OCI-LY1 (cell line): ENCODE results near the gene RASL11A.
"Not testable (repeated sequence)": the region's sequence is repeated elsewhere in the genome, so short reads cannot be mapped to it uniquely, and the experiment has no call there.

Source experiments
- H2AFZ ChIP-seq: fragments of 200-600 bp; sonication (generic), shearing (Covaris generic); 2 replicates; pipeline ENCODE4 v1.6.0; 2014; ENCODE audit warnings: antibody characterized with exemption, mild to moderate bottlenecking, low read length
- H3F3A ChIP-seq: fragments of 200-600 bp; sonication (generic), shearing (Covaris generic); 2 replicates; pipeline ENCODE4 v1.6.0; 2014; ENCODE audit warnings: mild to moderate bottlenecking, antibody characterized with exemption, low read length, moderate library complexity; ENCODE audit not compliant: insufficient read depth
- H3K27ac ChIP-seq: fragments of 200-600 bp; sonication (generic); 2 replicates; pipeline ENCODE4 v1.5.1; 2014; ENCODE audit warnings: low read length, mixed run types, mild to moderate bottlenecking, low read depth; ENCODE audit not compliant: poor library complexity, severe bottlenecking
- H3K27me3 ChIP-seq: fragments of 200-600 bp; sonication (generic); 2 replicates; pipeline ENCODE4 v1.6.0; 2014; ENCODE audit warnings: antibody characterized with exemption, mild to moderate bottlenecking, low read length, moderate library complexity; ENCODE audit not compliant: insufficient read depth
- H3K36me3 ChIP-seq: fragments of 200-600 bp; sonication (generic); 2 replicates; pipeline ENCODE4 v1.6.1; 2014; ENCODE audit warnings: mild to moderate bottlenecking, antibody characterized with exemption, low read length, moderate library complexity, mixed read lengths; ENCODE audit not compliant: insufficient read depth
- H3K4me1 ChIP-seq: fragments of 200-600 bp; sonication (generic); 2 replicates; pipeline ENCODE4 v1.5.1; 2014; ENCODE audit warnings: mild to moderate bottlenecking, low read length, moderate library complexity; ENCODE audit not compliant: insufficient read depth, severe bottlenecking
- H3K4me2 ChIP-seq: fragments of 200-600 bp; sonication (generic), shearing (Covaris generic); 2 replicates; pipeline ENCODE4 v1.6.1; 2014; ENCODE audit warnings: low read length
- H3K4me3 ChIP-seq: fragments of 200-600 bp; sonication (generic); 2 replicates; pipeline ENCODE4 v1.5.1; 2014; ENCODE audit warnings: low read length, low read depth, mild to moderate bottlenecking, mixed read lengths; ENCODE audit not compliant: poor library complexity, severe bottlenecking
- H3K79me2 ChIP-seq: fragments of 200-600 bp; shearing (Covaris generic); 2 replicates; pipeline ENCODE4 v1.6.1; 2016; ENCODE audit warnings: mixed run types, low read length, mixed read lengths; ENCODE audit not compliant: insufficient read depth
- H3K9ac ChIP-seq: fragments of 200-600 bp; sonication (generic), shearing (Covaris generic); 2 replicates; pipeline ENCODE4 v1.6.1; 2014; ENCODE audit warnings: mild to moderate bottlenecking, low read length, mixed read lengths
- H3K9me2 ChIP-seq: fragments of 200-600 bp; sonication (generic), shearing (Covaris generic); 2 replicates; pipeline ENCODE4 v1.6.1; 2014; ENCODE audit warnings: low read depth, mild to moderate bottlenecking, low read length, mixed read lengths
- H3K9me3 ChIP-seq: fragments of 200-600 bp; shearing (Covaris generic); 2 replicates; pipeline ENCODE4 v1.6.1; 2014; ENCODE audit warnings: low read length, mixed read lengths
- H4K20me1 ChIP-seq: fragments of 200-600 bp; sonication (generic), shearing (Covaris generic); 2 replicates; pipeline ENCODE4 v1.6.0; 2016; ENCODE audit warnings: mild to moderate bottlenecking, low read length; ENCODE audit not compliant: insufficient read depth
- CTCF ChIP-seq: fragments of 200-600 bp; sonication (generic), shearing (Covaris generic); IDR thresholded peaks from 2 replicates; pipeline ENCODE4 v1.5.1; 2017; ENCODE audit warnings: mild to moderate bottlenecking, antibody characterized with exemption, low read length, moderate library complexity, mixed read lengths
- EZH2 ChIP-seq: fragments of 200-600 bp; sonication (generic), shearing (Covaris generic); IDR thresholded peaks from 2 replicates; pipeline ENCODE4 v1.8.0; 2017; ENCODE audit warnings: borderline replicate concordance, mixed run types, mild to moderate bottlenecking, antibody characterized with exemption, low read length, moderate library complexity, mixed read lengths

Gene RASL11A

GRCh38 chr13:27319404-27319803, 48.8 kb downstream of the RASL11A start:
- Histone ChIP-seq H3K9me2 (no peaks in the 10 kb centered on the region), H3K79me2 (no peaks in the 10 kb centered on the region), H3K4me1 (no peaks in the 10 kb centered on the region), H3K4me2 (no peak overlapping the region), H4K20me1 (no peaks in the 10 kb centered on the region), H3K9me3 (no peaks in the 10 kb centered on the region), H3K27ac (no peak overlapping the region), H3K4me3 (no peak overlapping the region), H3K9ac (no peak overlapping the region), H3K36me3 (no peaks in the 10 kb centered on the region), H3F3A (no peaks in the 10 kb centered on the region), H3K27me3 (no peaks in the 10 kb centered on the region), H2AFZ (no peak overlapping the region)
- TF ChIP-seq CTCF = no peak
- TF ChIP-seq EZH2 = no peak

GRCh38 chr13:27321468-27322431, 51.1 kb downstream of the RASL11A start:
- no peaks in the 10 kb centered on the region for H3K4me1 ChIP-seq
- H3K9me3 ChIP-seq = no peaks in the 10 kb centered on the region
- H3K9ac ChIP-seq = no peak overlapping the region
- H3K27ac ChIP-seq = no peak overlapping the region
- no peak overlapping the region for H2AFZ ChIP-seq
- H3K27me3 ChIP-seq = no peaks in the 10 kb centered on the region
- H3K36me3 ChIP-seq = no peaks in the 10 kb centered on the region
- no peak overlapping the region for H3K4me2 ChIP-seq
- H3K9me2 ChIP-seq = no peaks in the 10 kb centered on the region
- H3K79me2 ChIP-seq = no peaks in the 10 kb centered on the region
- no peaks in the 10 kb centered on the region for H3F3A ChIP-seq
- TF ChIP-seq CTCF (no peak), EZH2 (no peak)
- H3K4me3 ChIP-seq = no peak overlapping the region
- no peaks in the 10 kb centered on the region for H4K20me1 ChIP-seq

- H4K20me1 ChIP-seq, H3K79me2 ChIP-seq, H3K36me3 ChIP-seq, H3K9me2 ChIP-seq, H3K4me3 ChIP-seq, H3F3A ChIP-seq, H3K9ac ChIP-seq, H3K9me3 ChIP-seq, H3K27ac ChIP-seq, H3K4me2 ChIP-seq, H3K4me1 ChIP-seq, H3K27me3 ChIP-seq, H2AFZ ChIP-seq: not testable (repeated sequence)
These were observed 51.8 kb downstream of the RASL11A start for GRCh38 chr13:27322443-27322842.
